Kidney (tissue), 14 donors: ENCODE results near the gene ATP11C. TPM values are rescaled to one million over a fixed set of nuclear protein-coding genes. Genes with fewer than 3 reads are reported as not detected.

ENCODE experiments used
- DNase-seq, 5 donors: peaks; one replicate each; pipeline ENCODE4 v3.0.0-alpha.2; 2013 to 2020
- FAIRE-seq: peaks from 2 replicates; lab custom pipeline; 2012; peaks lifted over from hg19 to GRCh38; lab: Jason Lieb, UNC
- H3K27ac ChIP-seq, 2 donors: one replicate each; pipeline ENCODE4 v1.7.0; 2013; ENCODE audit warnings: low read depth in 2 of 2, low read length in 2 of 2, inconsistent platforms in 1 of 2
- H3K27me3 ChIP-seq: one replicate; pipeline ENCODE4 v1.7.1; 2013; ENCODE audit warnings: low read length, inconsistent platforms; ENCODE audit not compliant: control insufficient read depth, insufficient read depth
- H3K36me3 ChIP-seq, 3 donors: one replicate each; pipeline versions ENCODE4 v1.7.0 to v1.7.1; 2013; ENCODE audit warnings: low read length in 3 of 3, control low read depth in 1 of 3, inconsistent platforms in 1 of 3; ENCODE audit not compliant: insufficient read depth in 3 of 3, control insufficient read depth in 2 of 3
- H3K4me1 ChIP-seq, 3 donors: one replicate each; pipeline versions ENCODE4 v1.7.0 to v1.7.1; 2013; ENCODE audit warnings: low read length in 3 of 3, inconsistent platforms in 1 of 3, low read depth in 1 of 3; ENCODE audit not compliant: control insufficient read depth in 2 of 3, insufficient read depth in 2 of 3
- H3K4me3 ChIP-seq, 3 donors: one replicate each; pipeline versions ENCODE4 v1.7.0 to v1.8.1; 2013; ENCODE audit warnings: low read length in 3 of 3, control low read depth in 1 of 3, inconsistent platforms in 1 of 3
- H3K9ac ChIP-seq, 3 donors: one replicate each; pipeline versions ENCODE4 v1.7.0 to v1.7.1; 2013; ENCODE audit warnings: low read length in 3 of 3, control low read depth in 1 of 3, inconsistent platforms in 1 of 3
- H3K9me3 ChIP-seq, 3 donors: one replicate each; pipeline versions ENCODE4 v1.7.0 to v1.7.1; 2013; ENCODE audit warnings: low read length in 3 of 3, control low read depth in 1 of 3, inconsistent platforms in 1 of 3; ENCODE audit not compliant: control insufficient read depth in 2 of 3, insufficient read depth in 1 of 3
- CTCF ChIP-seq: IDR thresholded peaks from 3 replicates; pipeline ENCODE4 v1.5.1; 2012; ENCODE audit warnings: mild to moderate bottlenecking, moderate library complexity, borderline replicate concordance; ENCODE audit not compliant: insufficient read depth; ENCODE audit errors: extremely low read depth
- intact Hi-C: fragments of 100-400 bp; cut with DNase I; formaldehyde crosslinking; loops from one replicate; pipeline ENCODE4 v1.11.1; 2022
- polyA plus RNA-seq: library from polyadenylated mRNA; stranded (reverse); fragments of 350-450 nt; fragmentation: Illumina TruSeq; extraction: RNeasy Lipid Tissue Mini Kit (QIAGEN cat#74804); gene quantifications from one replicate; pipeline ENCODE4 v1.2.3, GENCODE V29; 2014; ENCODE audit warnings: low read depth, low replicate concordance; ENCODE audit not compliant: insufficient read depth
- total RNA-seq: library from RNA; stranded (reverse); fragmentation: NEBNext Ultra II Directional; extraction: Animal tissue kit (Norgen Biotek cat#: 25700); gene quantifications from one replicate; pipeline ENCODE4 v1.2.1, GENCODE V29; 2021
- donor health status: control.
- donor health status: control.
- donor health status: control.
- donor health status: control.
- donor health status: control.
- donor health status: DM: yes; HTN: yes; CAD: no.
- donor health status: Normal renal cell carcinoma (clear cell type).

Gene ATP11C
- total and polyA plus RNA-seq, 2 donors from 2014 or later = 10.1 to 23.9 TPM

GRCh38 chrX:139930401-139930800 lies 2.5 kb downstream of the ATP11C start:
- no peak for FAIRE-seq

GRCh38 chrX:139929876-139930275 lies 3.0 kb downstream of the ATP11C start:
- DNase-seq (no peak), FAIRE-seq (no peak)
- TF ChIP-seq CTCF = no peak
- Histone ChIP-seq H3K4me3 (peak overlapping the region in 1 of 3 donors; percentile 38), H3K9me3 (no peaks in the 10 kb centered on the region), H3K4me1 (no peaks in the 10 kb centered on the region), H3K27ac (no peak overlapping the region), H3K36me3 (no peaks in the 10 kb centered on the region), H3K27me3 (no peaks in the 10 kb centered on the region), H3K9ac (no peak overlapping the region)
- intact Hi-C loops = no loop called here

More at GRCh38 chrX:139930401-139930800, 2.5 kb downstream of the ATP11C start:
- no peak for TF ChIP-seq CTCF
- no peaks in the 10 kb centered on the region for H3K27me3 ChIP-seq
- intact Hi-C loops = no loop called here
- no peak overlapping the region for H3K9ac ChIP-seq
- no peaks in the 10 kb centered on the region for H3K4me1 ChIP-seq
- no peak overlapping the region for H3K27ac ChIP-seq
- DNase-seq = no peak
- H3K36me3 ChIP-seq = no peaks in the 10 kb centered on the region
- H3K9me3 ChIP-seq = no peaks in the 10 kb centered on the region
- peak overlapping the region; percentile 6 to 73 (median 69) for H3K4me3 ChIP-seq

GRCh38 chrX:139924696-139925095 lies 8.2 kb downstream of the ATP11C start:
- H3K4me3 ChIP-seq = no peak overlapping the region
- H3K9ac ChIP-seq = no peak overlapping the region
- no peaks in the 10 kb centered on the region for H3K36me3 ChIP-seq
- H3K9me3 ChIP-seq = no peaks in the 10 kb centered on the region
- FAIRE-seq = no peak
- H3K4me1 ChIP-seq = no peaks in the 10 kb centered on the region
- no peaks in the 10 kb centered on the region for H3K27me3 ChIP-seq
- intact Hi-C loops = no loop called here
- peak in 1 of 5 donors; percentile 37 for DNase-seq
- TF ChIP-seq CTCF = no peak
- H3K27ac ChIP-seq = no peak overlapping the region
